ENCODE data around the gene TMEM120A.

Gene TMEM120A

DNA sequence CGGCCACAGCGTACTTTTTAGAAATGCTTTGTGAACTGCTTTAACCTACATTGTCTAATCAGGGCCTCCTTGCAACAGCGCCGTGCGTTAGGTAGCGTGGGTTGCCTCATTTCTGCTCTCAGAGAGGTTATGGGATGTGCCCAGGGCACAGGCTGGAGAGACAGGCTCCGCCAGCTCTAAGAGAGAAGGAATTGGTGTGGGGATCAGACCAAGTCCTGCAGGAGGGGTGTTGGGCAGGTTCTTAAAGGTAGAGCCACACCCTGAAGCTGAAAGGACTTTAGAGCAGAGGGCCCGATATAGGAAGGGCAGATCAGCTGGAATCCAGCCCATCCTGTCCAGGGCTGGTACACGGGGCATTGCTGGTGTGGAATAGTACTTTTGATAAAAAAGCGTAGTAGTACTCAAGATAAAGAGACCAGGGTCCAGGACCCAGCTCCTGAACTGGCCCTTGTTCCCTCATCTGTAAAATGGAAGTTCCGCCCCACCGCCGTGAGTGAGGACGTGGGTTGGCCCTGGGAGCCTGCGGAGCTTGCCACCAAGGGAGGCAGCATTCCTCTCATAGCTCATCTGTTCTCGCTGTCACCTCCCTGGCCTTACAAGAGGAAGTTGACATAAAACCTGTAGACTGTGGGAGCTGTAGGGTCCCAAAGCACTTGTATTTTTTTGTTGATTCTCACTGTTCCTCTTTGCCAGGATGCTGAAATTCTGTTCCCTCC, 37.2 kb downstream of the TMEM120A start:
- no peak for DNase-seq

- DNase-seq, result no peak
Observed at GRCh38 chr7:75955331-75955955, 39.0 kb downstream of the TMEM120A start.

- DNase-seq, result no peak
Observed at GRCh38 chr7:75953931-75954330, 40.5 kb downstream of the TMEM120A start.

- DNase-seq, result no peak
Observed at GRCh38 chr7:75953431-75953830, 41.0 kb downstream of the TMEM120A start.

DNA sequence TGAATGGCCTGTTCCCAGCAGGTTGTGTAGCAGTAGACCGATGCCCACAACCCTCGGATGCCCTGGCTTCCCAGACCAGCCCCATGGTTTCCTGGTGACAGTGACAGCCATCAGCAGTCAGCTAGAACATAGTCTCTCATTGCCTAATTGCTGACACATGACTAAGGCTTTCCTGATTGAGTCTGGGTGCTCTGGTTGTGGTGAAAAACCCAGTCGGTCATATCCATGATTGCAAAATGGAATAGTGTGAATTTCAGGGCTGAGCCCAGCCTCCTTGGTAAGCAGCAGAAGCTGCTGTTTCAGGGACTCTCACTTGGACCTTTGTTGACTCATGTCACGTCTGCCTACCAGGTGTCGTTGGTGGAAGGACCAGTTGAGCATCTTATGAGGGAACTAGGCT, 42.9 kb downstream of the TMEM120A start:
- no peak for DNase-seq

- no peak for DNase-seq
Observed at GRCh38 chr7:75950111-75950681, 44.2 kb downstream of the TMEM120A start.

GRCh38 chr7:75948179-75948578, 46.2 kb downstream of the TMEM120A start:
- DNase-seq, result no peak

DNA sequence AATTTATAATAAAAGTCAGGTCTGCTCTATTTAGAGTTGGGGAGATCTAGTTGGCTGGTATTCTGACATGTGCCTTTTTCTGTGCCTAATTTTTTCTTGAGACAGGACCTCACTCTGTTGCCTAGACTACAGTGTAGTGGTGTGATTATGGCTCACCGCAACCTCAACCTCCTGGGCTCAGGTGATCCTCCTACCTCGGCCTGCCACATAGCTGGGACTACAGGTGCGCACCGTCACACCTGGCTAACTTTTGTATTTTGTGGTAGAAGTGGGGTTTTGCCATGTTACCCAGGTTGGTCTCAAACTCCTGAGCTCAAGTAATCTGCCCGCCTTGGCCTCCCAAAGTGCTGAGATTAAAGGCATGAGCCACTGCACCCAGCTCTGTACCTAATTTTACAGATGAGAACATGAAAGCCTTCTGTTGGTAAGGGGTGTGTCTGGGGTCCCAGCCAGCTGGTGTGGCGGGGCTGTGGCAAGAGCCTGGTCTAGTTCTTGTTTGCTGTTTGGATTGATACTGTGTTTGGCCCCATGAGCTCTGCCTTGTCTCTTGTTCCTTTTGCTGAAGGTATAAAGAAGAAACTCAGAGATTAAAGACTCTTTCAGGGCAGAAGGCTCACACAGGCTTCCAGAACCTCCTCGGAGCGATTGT, 48.1 kb downstream of the TMEM120A start:
- DNase-seq, result no peak

DNA sequence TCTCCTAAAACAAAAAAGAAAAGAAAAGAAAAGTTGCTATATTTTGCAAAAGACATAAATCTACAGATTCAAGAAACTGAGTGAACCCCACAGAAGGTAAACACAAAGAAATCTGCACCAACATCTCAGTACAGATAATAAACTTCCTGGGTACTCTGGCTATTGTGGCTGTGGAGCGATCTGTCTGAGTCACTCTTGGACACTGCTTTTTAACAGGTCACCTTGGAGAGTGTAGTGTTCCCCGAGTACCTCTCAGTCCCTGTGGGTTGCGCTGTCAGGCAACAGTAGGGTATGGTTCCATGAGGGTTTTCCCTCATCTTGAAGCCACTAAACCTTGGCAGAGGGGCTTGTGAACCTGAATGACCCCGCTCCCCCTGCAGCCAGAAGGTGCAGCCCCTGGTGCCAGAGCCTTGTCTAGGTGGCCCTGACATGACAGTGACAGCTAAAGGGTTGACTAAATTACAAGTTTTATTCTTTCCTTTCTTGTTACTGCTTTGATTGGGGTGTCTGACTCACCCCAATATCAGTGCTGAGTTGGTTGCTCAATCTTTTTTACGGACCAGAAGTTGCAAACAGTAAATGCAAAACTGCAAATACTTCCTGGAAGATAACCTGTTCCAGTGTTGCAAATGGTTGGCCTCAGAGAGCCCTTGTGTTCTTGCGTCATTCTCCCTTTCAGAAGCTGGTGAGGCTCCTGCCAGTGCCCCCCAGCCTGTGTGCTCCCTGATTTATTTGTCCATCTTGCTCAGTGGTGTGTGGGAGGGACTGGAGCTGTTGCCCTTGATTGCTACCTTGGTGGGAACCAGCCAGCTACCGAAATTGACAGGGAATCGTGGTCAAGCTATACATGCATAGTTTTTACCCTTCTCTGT, 48.9 kb downstream of the TMEM120A start:
- no peak for DNase-seq

DNA sequence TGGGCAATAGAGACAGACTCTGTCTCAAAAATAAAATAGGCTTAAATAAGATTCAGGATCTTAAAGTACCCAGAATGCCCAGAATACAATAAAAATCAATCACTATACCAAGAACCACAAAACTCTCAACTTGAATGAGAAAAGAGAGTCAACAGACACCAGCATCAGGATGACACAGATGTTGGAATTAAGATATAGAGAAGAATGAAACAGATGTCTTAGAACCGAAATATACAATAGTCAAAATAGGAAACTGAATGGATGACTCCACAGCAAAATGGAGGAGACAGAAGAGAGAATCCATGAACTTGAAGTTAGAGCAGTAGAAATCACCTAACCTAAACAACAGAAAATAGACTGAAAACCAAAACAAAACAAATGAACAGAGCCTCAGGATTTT, 49.9 kb downstream of the TMEM120A start:
- no peak for DNase-seq

- DNase-seq, result no peak
Observed at GRCh38 chr7:75943864-75944263, 50.5 kb downstream of the TMEM120A start.

GRCh38 chr7:75938921-75939320, 55.5 kb downstream of the TMEM120A start:
- DNase-seq, result no peak

DNA sequence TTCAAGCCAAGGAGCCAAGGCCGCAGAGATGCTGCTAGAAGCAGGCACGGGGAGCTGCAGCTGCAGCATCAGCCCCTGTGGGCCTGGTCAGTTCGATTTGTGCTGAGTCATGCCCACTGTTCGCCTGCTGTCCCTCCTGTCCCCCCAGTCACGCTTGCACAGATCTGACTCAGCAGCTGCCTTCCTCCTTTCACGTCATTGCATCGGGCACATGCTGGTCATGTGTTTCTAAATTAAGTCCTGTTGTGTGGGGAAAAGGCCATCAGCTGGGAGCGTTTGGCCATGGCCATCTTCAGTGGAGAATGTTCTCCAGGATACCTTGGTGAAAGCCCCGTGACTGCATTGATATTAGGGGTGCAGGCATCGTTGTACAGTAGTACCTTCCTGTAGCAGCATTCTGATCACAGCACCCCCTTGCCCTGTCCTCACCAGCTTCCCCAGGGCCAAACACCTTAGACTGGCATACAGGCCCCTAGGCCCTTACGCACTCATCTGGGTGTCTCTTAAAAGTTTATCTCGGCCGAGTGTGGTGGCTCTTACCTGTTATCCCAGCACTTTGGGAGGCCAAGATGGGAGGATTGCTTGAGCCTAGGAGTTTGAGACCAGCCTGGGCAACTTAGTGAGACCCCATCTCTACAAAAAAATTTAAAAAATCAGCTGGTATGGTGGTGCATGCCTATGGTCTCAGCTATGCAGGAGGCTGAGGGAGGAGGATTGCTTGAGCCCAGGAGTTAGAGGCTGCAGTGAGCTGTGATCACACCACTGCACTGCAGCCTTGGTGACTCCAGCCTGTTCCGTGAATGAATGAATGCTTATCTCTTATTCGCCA, 56.2 kb downstream of the TMEM120A start:
- DNase-seq, result no peak
